ENCODE data around the gene LRMDA.

Gene LRMDA

DNA sequence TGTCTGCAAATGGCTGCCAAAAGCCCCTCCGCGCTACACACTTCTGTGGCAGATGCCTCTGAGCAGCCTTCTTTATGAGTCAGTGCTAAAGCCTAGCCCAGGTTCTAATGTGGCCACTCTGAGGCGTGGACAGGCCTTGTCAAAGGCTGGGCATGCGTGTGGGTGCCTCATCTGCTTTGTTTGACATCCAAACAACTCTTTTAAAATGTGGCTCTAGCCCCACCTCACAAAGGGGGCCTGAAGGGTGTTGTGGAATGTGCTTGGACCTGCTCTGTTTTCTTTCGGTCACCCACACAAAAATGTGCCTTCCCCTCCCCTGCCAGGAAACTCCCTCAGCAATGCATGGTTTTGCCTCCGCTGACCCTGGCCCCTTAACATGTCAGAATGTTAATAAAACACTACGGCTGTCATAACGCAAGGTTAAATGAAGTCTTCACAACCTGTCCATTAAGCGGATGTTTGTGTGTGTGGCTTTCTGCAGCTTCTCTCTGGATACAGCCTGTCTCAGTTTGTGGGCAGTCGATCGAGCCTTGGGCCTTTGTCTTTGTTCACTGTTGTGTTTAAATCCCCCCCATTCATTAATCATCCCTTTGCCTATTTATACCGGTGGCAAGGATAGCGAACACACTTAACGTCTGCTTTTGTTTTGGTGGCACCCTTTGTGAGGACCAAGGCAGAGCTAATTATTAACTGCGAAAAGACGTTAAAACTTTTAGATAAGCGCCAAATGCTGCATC, 718.9 kb downstream of the LRMDA start:
- peak; percentile 94 for DNase-seq (ENCODE audit: low read depth, low spot score)

DNA sequence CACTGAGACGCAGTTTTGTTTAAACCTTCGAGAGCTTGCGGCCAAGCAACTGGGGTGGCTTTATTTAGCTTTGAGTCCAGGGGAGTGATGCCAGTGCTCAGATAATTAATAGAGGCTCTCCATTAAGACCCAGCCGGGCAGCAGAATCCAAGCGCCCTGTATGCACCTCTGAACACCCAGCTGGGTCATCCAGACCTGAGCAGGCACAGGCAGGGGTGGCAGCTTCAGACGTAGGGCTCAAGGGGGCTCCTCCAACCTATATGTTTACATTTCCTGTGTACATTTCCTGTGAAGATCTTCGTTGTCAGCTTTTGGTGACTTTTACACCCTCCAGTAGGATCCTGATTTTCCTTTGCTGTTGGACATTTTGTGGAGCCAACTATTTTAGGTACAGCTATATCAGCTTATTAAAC, 719.5 kb downstream of the LRMDA start:
- DNase-seq (ENCODE audit: low read depth, low spot score) = no peak

DNA sequence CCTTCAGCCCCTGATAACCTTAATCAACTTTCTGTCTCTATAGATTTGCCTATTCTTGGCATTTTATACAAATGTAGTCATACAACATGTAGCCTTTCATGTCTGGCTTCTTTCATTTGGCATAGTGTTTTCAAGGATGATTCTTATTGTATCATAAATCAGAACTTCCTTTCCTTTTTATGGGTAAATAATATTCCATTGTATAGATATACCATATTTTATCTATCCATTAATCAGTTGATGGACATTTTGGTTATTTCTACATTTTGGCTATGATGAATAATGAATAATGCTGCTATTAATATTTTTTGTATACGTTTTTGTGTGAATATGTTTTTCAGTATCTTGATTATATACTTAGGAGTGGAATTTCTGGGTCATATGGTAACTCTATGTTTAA, 720.8 kb downstream of the LRMDA start:
- no peak for DNase-seq (ENCODE audit: low read depth, low spot score)

DNA sequence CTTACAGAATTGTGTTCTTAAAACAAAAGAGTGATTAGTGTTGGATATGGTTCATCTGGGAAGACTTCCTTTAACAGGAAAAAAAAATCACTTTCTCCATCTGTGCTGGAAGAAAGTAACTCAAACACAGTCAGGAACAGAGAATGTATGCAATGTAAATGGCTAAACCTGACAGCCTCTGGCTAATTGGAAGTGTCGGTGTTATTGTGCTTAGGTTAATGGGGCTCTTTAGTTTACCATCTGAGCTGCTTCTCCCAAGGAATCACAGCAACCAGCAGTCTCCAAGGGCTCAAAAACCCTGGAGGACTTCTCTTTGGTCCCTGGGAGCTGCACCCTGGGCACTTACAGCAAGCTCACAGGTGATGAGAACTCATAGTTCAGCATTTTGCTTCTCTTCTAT, 724.5 kb downstream of the LRMDA start:
- no peak for DNase-seq (ENCODE audit: low read depth, low spot score)

DNA sequence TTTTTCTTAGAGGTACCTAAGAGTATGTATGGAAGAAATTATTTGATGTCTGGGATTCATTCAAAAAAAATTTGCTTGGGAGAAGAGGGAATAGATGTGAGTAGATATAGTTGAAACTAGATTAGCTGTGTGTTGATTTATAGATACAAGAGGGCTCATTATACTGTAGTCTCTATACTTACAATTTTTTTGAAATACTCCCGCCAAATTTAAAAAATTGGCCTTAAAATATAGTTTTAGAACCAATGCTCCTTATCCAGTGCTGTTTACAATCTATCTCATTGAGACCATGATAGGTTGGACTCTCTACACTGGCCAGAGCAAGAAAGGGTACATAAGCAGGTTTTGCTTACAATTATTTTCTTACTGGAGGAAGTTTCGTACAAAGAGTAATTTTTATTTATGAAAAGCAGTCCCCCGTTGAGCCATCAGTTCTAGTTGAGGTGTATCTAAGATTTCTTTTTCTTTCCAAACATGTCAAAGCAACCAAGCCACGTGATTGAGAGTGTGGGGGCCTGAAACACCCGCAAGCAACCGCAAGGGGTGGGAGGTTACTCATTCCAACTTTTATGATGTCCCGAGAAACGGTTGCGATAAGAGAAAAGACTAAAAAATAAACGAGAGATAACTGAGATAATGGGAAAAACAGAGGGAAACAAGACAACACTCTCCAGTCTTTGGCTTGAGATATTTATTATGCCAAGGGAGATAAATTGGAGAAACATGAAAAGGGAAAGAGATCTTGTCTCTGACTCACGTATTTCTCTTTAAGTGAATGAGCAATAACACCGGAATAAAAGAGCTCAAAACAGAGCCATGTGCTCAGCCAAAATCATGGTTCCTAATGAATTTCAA, 729.2 kb downstream of the LRMDA start:
- no peak for DNase-seq (ENCODE audit: low read depth, low spot score)

DNA sequence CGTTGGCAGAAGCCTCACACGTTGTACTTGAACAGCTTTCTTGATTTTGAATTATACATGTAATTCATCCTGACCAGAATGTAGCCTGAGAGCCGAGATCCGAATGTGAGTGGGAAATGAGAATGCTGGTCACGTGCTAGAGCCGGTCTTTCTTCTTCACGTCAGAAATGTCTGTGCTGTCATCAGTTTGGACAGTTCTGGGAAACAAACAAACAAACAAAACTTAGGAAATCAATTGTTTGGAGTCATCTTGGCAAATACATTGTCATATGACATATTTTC, 729.8 kb downstream of the LRMDA start:
- no peak for DNase-seq (ENCODE audit: low read depth, low spot score)

DNA sequence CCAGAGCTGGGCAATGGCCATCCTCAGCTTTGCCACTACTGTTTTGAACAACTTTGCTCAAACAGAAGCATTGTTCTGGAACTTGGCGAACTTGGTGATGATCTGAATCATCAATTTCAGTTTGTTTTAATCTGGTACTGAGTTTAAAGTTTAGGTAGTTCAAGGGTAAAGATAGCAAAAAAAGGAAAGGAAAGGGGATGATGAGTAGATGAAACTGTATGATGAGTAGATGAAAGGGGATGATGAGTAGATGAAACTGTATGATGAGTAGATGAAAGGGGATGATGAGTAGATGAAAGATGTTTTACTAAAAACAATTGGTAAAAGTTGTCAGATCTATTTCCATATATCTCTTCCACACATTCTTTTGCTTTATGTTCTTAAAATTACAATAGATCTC, 737.0 kb downstream of the LRMDA start:
- DNase-seq (ENCODE audit: low read depth, low spot score) = no peak

DNA sequence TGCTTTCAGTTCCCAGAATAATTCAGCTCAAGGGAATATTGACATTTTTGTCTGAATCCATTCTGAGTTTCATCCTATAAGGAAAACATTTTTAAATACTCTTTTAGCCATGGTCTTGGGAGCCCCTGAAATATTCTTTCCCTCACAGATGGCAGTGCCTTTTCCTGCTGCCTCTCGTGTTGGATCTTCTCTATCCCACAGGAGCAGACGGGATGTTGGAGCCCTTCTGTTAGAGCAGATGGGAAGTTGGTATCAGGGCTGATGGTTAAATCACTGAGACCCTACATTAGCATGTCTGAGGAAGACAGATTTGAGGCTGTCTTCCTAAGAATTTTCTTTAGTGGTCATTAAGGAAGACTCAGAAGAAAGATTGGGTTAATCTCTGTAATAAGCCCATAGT, 737.8 kb downstream of the LRMDA start:
- no peak for DNase-seq (ENCODE audit: low read depth, low spot score)

DNA sequence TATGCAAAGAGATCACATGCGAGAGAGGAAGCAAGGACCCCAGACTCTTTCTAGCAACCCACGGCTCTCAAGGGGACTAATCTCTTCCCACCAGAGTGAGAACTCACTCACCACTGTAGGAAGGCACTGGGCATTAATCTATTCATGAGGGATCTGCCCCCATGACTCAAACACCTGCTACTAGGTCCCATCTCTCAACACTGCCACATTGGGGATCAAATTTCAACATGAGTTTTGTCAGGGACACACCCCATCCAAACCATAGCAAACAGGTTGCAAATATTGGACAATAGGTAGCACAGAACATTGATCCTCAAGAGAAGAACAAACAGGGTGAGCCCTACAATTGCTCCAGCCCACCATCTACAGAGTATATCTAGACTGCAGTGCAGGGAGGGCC, 740.6 kb downstream of the LRMDA start:
- no peak for DNase-seq (ENCODE audit: low read depth, low spot score)

DNA sequence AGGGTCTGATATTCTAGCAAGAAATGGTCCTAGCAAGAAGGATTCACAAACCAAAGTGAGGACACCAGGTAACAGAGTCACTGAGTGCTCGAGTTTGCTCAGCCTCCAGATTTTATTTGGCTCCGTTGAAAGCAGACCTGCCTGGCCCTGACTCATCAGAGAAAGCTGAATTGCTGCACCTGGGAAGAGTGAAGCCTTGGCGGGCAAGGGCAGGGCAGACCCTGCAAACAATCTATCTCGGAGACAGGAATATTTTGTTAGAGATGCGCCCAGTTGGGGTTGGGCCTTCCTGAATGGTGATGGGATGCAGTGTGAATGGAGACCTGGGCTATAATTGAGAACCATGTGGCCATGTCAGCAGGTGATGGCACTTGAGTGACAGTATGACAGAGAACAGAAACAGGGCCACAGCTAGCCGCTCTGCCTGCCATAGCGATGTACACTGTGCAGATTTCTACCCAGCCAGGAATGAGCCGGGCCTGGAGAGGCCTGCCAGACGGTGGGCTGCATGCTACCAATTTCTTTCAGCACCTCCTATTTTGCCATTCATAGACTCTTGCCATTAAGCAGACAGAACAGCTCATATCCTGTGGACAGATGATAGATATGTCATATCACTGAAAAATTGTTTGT, 744.2 kb downstream of the LRMDA start:
- no peak for DNase-seq (ENCODE audit: low read depth, low spot score)

DNA sequence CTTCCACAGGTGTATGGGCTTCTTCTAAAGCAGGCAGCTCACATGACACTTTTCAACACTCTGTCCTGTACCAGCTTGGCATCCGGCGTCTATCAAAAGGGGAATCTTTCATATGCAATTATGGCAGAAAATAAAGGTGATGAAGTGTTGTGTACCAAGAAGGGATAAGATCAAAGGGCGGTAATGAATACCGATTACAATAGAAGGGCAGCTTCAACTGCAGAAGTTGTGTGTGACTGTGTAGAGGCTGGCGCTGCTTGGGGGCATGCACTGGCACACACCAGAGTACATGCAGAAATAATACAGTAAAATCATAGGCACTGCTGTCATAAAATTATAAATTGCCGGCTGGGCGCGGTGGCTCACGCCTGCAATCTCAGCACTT, 744.7 kb downstream of the LRMDA start:
- DNase-seq (ENCODE audit: low read depth, low spot score) = no peak

DNA sequence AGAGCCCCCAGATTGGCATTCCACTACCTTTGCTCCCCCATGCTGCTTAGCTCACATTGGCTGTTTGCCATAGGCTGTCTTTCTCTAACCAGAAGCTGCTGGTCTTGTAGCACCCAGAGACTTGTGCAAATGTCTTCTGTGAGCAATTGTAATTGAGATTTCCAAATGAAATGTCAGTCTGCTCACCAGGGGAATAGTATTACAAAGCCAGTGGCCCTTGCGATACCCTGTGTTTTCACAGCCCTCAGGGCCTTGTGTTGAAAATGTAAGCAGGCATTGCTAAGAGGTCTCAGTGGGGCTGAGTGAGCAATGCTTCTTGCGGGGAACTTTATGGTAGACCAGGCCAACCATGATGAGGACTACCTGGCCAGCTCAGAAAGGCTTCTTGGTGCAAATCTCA, 746.5 kb downstream of the LRMDA start:
- DNase-seq (ENCODE audit: low read depth, low spot score) = no peak

DNA sequence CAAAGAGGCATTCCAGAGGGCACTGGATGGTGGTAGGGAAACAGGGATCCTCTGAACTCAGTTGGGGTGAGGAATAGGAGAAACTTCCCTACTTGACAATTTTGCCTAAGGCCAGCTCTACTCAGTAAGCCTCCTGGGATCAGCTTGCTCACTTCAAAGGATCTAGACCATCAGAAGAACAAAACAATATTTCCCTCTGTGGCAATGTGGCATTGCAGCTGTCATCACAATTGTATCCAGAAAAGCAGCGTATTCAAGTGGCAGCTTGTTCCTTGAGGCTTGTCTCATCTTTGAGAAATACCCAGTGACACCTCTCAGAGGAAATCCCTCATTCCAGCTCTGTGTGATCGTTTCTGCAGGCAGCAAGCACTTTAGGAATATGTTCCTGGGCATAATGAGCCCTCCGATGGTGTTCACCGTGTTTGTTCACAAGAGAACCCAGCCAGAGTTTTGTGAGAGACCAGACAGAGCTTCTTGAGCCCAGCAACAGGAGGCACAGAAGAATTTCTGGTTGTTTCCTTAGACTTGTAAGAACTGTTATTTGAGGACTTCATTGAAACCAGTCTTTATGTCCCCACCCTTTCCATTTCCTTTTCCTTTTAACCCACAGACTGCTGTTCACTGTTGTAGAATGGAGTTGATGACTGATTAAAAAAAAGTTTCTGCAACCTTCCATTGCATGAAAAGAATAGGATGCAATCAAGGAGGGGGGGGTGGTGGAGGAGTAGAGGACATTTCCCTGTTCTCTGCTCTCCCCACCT, 747.3 kb downstream of the LRMDA start:
- no peak for DNase-seq (ENCODE audit: low read depth, low spot score)

DNA sequence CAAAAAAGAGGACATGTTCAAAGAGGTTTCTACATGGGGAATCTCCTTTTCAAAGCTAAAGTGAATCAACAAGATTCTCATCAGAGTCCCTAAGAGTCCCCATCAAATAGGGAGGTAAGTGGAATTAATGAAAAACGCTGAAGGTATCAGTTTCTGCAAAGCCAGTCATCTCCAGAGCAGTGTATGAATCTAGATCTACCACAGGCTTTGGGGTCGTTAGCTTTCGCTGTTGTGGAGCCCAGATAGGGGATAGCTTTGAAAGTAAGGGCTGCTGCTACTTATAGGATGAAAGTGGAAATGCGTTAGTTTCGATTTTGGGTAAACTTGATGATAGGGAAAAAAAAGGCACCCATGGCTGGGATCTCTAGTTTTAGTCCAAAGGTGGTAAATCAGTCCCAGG, 748.4 kb downstream of the LRMDA start:
- DNase-seq (ENCODE audit: low read depth, low spot score) = no peak

DNA sequence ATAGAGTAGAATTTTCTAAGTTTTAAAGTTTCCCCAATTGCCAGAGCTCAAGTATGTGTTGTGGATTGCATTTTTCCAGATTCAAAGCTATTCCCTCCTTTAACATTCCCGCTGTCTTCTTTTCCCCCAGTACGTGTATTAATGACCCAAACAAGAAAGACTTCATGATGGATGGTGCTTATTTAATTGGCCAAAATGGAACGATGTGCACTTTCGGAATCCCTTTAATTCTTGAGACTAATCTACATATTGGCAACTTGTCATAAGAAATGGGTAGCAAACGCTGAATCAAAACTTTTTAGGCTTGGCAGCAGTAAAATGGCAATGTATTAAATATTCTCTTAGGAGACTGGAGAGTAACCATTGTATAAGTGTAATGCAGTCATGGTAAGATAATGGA, 753.2 kb downstream of the LRMDA start:
- no peak for DNase-seq (ENCODE audit: low read depth, low spot score)

DNA sequence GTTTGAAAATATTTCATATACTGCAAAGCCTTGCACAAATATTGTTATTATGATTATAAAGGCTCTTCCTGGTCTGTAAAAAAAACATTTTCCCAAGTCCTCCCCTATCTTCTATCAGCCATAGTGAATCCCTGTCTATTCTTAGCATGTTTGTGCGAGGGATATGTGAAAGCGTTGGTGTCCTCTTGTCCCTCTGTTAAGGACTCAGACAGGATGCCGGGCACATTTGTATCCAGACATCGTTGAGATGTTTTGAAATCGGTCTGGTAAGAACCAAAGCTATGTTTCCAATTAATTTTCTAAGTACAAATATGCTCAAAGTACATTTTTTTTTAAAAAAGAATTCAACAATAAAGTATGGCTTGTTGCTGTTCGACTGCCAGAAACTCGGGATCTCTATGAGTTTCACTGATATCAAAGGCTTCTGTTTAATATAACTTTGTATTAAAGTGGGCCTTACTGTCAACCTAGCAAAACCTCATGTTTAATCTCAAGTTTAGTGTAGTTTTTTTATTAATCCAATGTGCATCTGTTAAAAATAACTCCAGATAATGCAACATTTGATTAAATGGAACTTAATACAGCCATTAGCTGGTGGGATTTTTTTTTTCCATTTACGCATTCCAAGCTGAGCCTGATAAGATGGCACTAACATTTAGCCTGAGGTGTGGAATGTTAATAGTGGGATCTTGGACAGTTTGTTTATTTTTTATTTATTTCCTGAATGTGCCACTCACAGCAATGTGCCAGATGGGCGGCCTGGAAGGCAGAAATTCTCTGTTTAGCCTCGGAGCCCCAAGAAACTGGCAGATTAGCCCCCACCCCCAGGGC, 754.3 kb downstream of the LRMDA start:
- no peak for DNase-seq (ENCODE audit: low read depth, low spot score)

DNA sequence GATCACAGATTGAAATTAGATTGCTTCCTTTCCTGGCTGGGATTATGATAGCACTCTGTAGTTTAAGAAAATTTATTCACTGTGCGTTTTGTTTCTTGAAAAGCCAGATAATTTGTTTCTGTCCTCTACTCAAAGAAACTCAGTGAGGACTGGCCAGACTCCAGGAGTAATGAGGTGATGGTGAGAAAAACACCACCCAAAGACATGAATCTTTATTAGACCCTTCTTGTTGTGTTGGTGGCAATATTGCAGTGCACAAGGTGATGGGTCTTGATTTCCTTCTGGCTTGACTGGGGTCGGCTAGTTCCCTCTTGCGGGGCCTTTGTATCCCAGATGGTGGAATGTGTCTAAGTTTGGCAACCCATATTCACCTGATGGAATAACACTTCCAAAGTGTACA, 756.8 kb downstream of the LRMDA start:
- DNase-seq (ENCODE audit: low read depth, low spot score) = no peak

DNA sequence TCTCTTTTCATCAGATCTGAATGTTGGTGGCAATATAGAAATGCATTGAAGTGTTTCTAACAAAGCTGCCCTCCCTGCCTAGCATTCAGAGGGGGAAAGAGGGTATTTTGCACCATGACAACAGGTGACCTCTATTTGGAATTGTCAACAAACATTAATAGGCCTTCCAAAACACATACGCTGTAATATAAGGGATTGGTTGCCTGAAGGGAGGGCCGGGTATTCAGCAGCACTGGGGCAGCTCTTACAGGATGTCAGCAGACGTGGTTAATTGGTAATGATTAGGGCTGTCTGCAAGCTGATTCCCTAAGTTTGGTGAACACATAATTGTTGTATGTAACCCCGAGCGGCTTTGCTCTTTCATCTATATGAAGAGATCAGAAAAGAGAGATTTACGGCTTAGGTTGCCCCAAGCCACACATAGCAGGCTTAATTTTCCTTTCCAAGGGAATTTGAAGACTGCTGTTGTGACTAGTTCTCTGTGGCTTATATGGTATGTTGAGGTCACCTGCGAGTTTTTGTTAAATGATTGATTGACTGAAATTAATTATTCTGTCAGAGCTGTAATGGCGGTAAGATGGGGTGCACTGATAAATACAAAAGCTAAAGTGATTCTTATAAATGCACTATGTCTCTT, 759.3 kb downstream of the LRMDA start:
- DNase-seq (ENCODE audit: low read depth, low spot score) = peak; percentile 52

DNA sequence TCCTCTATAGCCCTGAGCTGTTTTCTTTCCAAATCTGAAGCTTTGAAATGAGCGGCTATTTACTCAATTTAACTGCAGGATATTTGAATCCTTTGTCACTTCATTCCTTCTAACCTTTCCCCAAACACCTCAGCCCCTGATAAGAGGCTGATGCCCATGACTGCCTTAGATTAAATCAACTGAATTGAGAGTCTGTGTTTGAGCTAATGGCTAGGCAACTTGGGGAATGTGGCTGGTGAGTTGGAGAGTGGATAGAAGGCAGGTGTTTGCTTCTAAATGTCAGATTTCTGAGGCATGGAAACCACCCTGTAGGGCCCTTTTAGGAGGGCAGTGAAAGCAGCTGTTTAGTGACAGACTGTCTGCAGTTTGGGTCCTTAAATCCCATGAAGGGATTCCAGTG, 759.9 kb downstream of the LRMDA start:
- DNase-seq (ENCODE audit: low read depth, low spot score) = peak; percentile 18

DNA sequence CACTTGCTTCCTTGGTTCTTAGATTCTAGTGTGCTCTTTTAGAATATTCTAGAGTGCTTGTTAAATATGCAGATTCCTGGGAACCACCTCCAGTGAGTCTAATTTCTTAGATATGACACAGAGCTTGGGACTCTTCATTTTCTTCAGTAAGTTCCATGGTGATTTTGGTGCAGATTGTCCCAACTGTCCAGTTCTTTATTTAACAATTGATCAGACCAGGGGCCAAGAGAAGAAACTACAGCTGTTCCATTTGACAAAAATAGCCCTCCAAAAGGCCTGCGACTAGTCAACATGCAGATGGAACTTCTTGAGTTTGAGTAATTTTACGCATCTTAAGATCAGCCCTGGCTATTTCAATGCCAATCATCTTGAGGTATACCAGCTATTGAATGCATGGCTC, 760.7 kb downstream of the LRMDA start:
- no peak for DNase-seq (ENCODE audit: low read depth, low spot score)

Data from astrocyte of the hippocampus (primary cell).